HG02970 (cell line): Measurements from ENCODE around the gene SLC12A5.

Experiments
- ATAC-seq: cut with Tn5 transposase; IDR thresholded peaks from one replicate; pipeline ENCODE4 v1.9.1; 2021; ENCODE audit warnings: mild to moderate bottlenecking, moderate library complexity, moderate number of reproducible peaks; ENCODE audit not compliant: unreplicated experiment, low FRiP score

SLC12A5 gene

GRCh38 chr20:46051556-46052308, 22.7 kb downstream of the SLC12A5 start:
- ATAC-seq, result no peak

GRCh38 chr20:46053416-46053815, 24.4 kb downstream of the SLC12A5 start:
- ATAC-seq, result no peak

- no peak for ATAC-seq
These were observed 25.6 kb downstream of the SLC12A5 start for GRCh38 chr20:46054606-46055005.

- ATAC-seq, result no peak
These were observed 26.3 kb downstream of the SLC12A5 start for GRCh38 chr20:46055269-46055668.

GRCh38 chr20:46056027-46056833, 27.2 kb downstream of the SLC12A5 start:
- no peak for ATAC-seq

- ATAC-seq, result no peak
These were observed 28.2 kb downstream of the SLC12A5 start for GRCh38 chr20:46056970-46057855.

- no peak for ATAC-seq
These were observed 29.0 kb downstream of the SLC12A5 start for GRCh38 chr20:46057856-46058598.

GRCh38 chr20:46058599-46059281, 29.7 kb downstream of the SLC12A5 start:
- no peak for ATAC-seq

GRCh38 chr20:46060301-46060881, 31.4 kb downstream of the SLC12A5 start:
- ATAC-seq, result no peak

- no peak for ATAC-seq
These were observed 32.0 kb downstream of the SLC12A5 start for GRCh38 chr20:46060975-46061374.

GRCh38 chr20:46062151-46062550, 33.1 kb downstream of the SLC12A5 start:
- no peak for ATAC-seq

- ATAC-seq, result no peak
These were observed 33.6 kb downstream of the SLC12A5 start for GRCh38 chr20:46062621-46063020.

GRCh38 chr20:46063151-46063550, 34.1 kb downstream of the SLC12A5 start:
- no peak for ATAC-seq

- ATAC-seq, result no peak
These were observed 34.6 kb downstream of the SLC12A5 start for GRCh38 chr20:46063652-46064054.

- ATAC-seq, result no peak
These were observed 36.0 kb downstream of the SLC12A5 start for GRCh38 chr20:46065006-46065405.

- no peak for ATAC-seq
These were observed 36.7 kb downstream of the SLC12A5 start for GRCh38 chr20:46065691-46066090.

GRCh38 chr20:46070215-46070900, 41.3 kb downstream of the SLC12A5 start:
- no peak for ATAC-seq

- no peak for ATAC-seq
These were observed 42.6 kb downstream of the SLC12A5 start for GRCh38 chr20:46071573-46071972.

GRCh38 chr20:46073024-46073423, 44.0 kb downstream of the SLC12A5 start:
- no peak for ATAC-seq
